ENCODE measurements around the gene NDOR1. TPM values are rescaled to one million over a fixed set of nuclear protein-coding genes. Genes with fewer than 3 reads are reported as not detected.

Gene NDOR1
- total RNA-seq, 4 donors from 2014 or later: 4.5 to 14.9 TPM; not detected in 2

DNA sequence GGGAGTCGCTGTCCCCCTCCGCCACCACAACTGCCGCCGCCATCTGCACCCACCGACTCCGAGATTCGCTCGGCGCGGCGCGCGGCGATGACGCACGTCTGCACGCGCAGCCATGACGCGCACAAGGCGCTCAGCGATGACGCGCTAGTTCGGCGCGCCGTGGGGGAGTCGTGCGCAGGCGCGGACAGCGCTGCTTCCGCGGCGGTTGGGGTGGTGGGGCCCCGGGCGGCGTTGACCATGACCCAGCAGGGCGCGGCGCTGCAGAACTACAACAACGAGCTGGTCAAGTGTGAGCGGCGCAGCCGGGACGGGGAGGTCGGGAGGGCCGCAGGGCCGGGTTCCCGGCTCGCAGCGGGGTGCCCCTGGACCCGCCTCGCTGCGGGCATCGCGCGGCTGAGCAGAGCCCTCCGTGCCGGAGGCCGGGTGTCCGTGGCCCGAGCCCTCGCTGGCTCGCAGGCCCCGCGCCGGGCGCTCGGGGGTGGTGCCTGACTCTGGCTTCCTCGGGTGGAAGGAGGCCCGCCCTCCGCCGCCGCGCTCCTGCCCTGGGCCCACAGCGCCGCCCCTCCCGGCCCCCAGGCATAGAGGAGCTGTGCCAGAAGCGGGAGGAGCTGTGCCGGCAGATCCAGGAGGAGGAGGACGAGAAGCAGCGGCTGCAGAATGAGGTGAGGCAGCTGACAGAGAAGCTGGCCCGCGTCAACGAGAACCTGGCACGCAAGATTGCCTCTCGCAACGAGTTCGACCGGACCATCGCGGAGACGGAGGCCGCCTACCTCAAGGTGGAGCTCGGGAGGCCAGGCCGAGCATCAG lies 16.8 kb upstream of the NDOR1 start, which contains the start of the genes ANAPC2 and SSNA1:
ANAPC2 (minus strand) TSS at position 71 of the 807 bp plus-strand sequence; CDS start at position 43, 28 bp downstream.
SSNA1 (plus strand) TSS at position 187 of the 807 bp plus-strand sequence; CDS start at position 238, 51 bp downstream.
- Histone ChIP-seq H3K9me3 (no peaks in the 10 kb centered on the region), H3K4me1 (peaks cover 14 to 24% of the 10 kb centered on the region in 2 donors), H3K27me3 (no peaks in the 10 kb centered on the region), H3K4me3 (peak within 1 kb of the TSS; percentile 79 to 92), H3K27ac (peak within 1 kb of the TSS; percentile 83 to 95), H3K36me3 (no peaks in the 10 kb centered on the region)
- intact Hi-C loops (cut with DNase I; ENCODE audit: low total_unique reads): no loop called here
- peak; percentile 88 to 94 for DNase-seq
- TF ChIP-seq, protein P1, sequence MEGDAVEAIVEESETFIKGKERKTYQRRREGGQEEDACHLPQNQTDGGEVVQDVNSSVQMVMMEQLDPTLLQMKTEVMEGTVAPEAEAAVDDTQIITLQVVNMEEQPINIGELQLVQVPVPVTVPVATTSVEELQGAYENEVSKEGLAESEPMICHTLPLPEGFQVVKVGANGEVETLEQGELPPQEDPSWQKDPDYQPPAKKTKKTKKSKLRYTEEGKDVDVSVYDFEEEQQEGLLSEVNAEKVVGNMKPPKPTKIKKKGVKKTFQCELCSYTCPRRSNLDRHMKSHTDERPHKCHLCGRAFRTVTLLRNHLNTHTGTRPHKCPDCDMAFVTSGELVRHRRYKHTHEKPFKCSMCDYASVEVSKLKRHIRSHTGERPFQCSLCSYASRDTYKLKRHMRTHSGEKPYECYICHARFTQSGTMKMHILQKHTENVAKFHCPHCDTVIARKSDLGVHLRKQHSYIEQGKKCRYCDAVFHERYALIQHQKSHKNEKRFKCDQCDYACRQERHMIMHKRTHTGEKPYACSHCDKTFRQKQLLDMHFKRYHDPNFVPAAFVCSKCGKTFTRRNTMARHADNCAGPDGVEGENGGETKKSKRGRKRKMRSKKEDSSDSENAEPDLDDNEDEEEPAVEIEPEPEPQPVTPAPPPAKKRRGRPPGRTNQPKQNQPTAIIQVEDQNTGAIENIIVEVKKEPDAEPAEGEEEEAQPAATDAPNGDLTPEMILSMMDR (IDR thresholded peaks at IDR 0.05): peak in 3 of 4 experiments; percentile 1 to 67 (median 33)
- peak; percentile 72 to 89 for TF ChIP-seq POLR2A (IDR thresholded peaks at IDR 0.05)

- Histone ChIP-seq H3K4me3 (peak overlapping the region; percentile 79 to 92), H3K4me1 (peaks cover 14 to 24% of the 10 kb centered on the region in 2 donors), H3K27me3 (no peaks in the 10 kb centered on the region), H3K36me3 (no peaks in the 10 kb centered on the region), H3K27ac (peak overlapping the region; percentile 83 to 95), H3K9me3 (no peaks in the 10 kb centered on the region)
- intact Hi-C loops (cut with DNase I; ENCODE audit: low total_unique reads): no loop called here
- TF ChIP-seq POLR2A (IDR thresholded peaks at IDR 0.05): no peak
- TF ChIP-seq, protein P1 (IDR thresholded peaks at IDR 0.05): peak in 1 of 4 experiments; percentile 1
- no peak for DNase-seq
Measured at GRCh38 chr9:137189297-137190295, 15.9 kb upstream of the NDOR1 start.

DNA sequence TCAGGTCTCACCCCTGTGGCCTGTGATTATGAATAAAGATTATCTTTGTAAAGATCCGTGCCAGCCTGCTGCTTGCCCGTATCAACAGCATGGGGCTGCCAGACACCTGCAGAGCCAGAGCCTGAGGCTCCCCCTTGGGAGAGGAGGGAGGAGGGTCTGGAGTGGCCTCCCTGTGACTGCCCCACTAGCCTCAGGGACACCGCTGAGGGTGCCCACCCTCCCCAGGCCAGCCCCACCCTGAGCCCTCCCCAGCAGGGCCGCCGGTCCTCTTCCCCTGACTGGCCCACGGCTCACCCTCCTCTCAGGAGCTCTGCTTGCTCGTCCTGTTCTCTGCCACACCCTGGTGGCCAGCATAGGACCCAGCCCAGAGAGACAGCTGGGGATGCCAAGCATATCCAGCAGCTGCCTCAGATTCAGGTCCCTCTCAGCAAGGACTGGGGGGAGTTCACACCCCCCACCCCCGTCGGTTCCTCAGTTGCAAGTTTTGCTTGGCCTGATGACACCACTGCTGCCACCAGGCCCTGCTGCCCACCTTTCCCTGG lies 15.1 kb upstream of the NDOR1 start:
- Histone ChIP-seq H3K9me3 (no peaks in the 10 kb centered on the region), H3K27me3 (no peaks in the 10 kb centered on the region), H3K4me1 (peaks cover 14 to 24% of the 10 kb centered on the region in 2 donors), H3K4me3 (no peak overlapping the region), H3K36me3 (no peaks in the 10 kb centered on the region), H3K27ac (no peak overlapping the region)
- intact Hi-C loops (cut with DNase I; ENCODE audit: low total_unique reads): no loop called here
- no peak for DNase-seq
- TF ChIP-seq, protein P1 (IDR thresholded peaks at IDR 0.05): no peak
- TF ChIP-seq POLR2A (IDR thresholded peaks at IDR 0.05): no peak

DNA sequence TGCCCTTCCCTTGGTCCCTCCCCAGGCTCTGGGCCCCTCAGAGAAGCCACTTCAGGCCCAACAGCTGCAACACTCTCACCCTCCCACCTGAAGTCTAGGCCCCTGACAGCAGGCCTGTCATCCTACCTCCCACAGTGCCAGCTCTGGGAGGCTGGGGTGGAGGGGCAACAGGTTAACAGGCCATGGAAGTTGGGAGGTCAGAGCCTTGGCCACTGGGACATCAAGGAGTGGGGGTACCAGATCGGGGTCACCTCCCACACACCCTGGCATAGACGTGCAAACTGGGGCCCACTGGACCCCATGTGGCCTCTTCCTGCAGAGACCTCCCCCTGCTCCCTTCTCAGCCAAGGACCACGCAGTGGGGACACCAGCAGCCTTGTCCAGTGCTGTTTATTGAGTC lies 14.3 kb upstream of the NDOR1 start:
- Histone ChIP-seq H3K36me3 (no peaks in the 10 kb centered on the region), H3K4me1 (peaks cover 14 to 21% of the 10 kb centered on the region in 2 donors), H3K4me3 (no peak overlapping the region), H3K9me3 (no peaks in the 10 kb centered on the region), H3K27ac (no peak overlapping the region), H3K27me3 (no peaks in the 10 kb centered on the region)
- no peak for DNase-seq
- TF ChIP-seq, protein P1 (IDR thresholded peaks at IDR 0.05): no peak
- TF ChIP-seq POLR2A (IDR thresholded peaks at IDR 0.05): no peak
- intact Hi-C loops (cut with DNase I; ENCODE audit: low total_unique reads): no loop called here
